ENCODE results near the gene DAGLA.

DAGLA gene

DNA sequence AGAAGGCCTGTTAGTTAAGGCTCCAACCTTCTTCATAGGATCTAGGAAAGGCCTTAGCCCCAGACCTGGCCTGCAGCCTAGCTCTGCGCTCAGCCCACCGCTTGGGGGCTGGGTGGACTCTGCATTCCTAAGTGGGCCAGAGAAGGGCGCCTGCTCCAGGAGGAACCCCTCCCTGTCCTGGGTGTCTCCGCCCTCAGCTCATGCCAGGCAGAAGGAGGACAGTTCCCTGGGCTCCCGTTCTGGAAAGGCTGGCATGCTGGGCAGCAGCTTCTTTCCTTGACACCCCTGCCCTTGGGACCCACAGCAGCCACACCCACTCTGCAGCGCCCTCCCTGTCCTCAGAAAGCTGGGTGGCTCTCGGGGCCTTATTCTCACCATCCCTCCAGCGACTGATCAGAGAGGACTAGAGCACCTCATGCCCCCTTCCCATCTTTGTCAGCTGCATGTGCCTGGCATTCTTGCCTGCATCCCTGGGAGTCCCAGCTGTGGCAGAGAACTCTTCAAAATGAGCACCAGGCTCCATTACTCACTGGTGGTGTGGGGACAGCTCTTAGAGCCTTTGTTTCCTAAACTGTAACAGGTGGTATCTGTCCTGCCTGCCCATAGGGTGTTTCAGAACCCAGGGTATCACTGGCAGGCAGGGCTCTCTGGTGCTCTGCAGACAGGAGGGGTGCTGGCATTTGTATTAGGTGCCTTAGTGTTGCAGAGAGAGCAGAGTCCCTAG, 51.9 kb downstream of the DAGLA start:
- no peak for DNase-seq

DNA sequence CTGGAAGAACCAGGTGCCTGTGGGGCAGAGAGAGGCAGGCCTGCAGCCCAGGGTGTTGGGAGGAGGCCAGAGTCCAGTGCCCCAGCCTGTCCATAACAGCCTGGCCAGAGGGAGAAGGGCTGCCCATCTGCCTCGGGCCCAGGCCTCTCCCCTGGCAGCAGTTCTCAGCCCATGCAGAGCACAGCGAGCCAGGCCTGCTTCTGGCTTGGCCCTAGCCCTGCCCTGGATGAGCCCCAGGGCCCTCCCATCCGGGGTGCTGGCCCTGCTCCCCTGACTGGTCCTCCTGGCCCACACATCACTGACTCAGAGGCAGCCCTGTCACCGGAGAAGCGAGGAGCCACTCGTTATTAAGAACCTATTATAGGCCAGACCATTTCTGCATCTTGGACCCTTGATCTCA, 52.5 kb downstream of the DAGLA start:
- DNase-seq: no peak

- DNase-seq: peak; percentile 83 to 87
These were observed 53.2 kb downstream of the DAGLA start for GRCh38 chr11:61733120-61733978.

DNA sequence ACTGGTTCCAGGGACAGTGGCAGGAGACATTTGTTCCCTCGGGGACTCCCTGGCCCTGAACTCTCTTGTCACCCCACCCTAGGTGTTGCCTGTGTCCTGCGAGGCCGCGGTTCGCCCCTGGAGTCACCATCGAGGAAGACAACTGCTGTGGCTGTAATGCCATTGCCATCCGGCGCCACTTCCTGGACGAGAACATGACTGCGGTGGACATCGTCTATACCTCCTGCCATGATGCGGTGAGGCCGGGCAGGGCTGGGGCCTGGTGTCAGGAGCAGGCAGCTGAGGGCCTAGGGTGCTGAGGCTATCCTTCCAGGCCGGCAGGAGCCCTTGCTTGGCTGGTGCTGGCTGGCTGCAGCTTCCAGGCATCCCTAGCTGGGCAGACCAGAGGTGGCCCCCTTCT, 54.6 kb downstream of the DAGLA start:
- DNase-seq: no peak

DNA sequence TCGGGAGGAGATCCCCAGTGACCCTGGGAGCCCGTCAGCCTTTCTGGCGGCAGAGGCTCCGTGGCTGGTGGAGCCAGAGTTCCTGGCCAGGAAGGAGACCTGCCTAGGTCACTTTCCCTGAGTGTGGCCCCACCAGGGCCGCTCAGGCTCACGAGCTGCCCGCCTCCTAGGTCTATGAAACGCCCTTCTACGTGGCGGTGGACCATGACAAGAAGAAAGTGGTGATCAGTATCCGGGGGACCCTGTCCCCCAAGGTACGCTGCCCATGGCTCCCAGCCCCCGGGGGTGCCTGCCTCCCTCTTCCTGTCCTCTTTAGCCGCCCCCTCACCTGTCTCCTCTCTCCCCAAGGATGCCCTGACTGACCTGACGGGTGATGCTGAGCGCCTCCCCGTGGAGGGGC, 55.2 kb downstream of the DAGLA start:
- DNase-seq: no peak

DNA sequence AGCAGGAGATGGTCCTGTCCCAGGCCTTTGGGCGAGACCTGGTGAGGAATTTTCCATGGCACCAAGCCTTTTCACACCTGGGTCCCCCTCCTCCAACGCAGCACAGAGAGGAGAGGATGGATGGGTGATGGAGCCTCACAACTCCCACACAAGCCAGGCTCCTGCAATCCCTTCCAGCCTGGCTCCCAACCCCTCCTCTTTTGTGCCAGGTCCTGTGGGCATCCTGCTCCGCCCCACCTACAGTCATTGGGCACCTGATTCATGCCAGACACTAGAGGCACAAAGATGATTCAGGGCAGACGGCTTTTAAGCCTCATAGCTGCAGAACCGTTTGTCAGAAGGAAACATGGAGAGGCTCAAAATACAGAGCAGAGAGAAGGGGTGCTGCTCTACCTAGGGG, 56.1 kb downstream of the DAGLA start:
- DNase-seq: no peak

- no peak for DNase-seq
These were observed 56.9 kb downstream of the DAGLA start for GRCh38 chr11:61737131-61737530.

- no peak for DNase-seq
These were observed 57.6 kb downstream of the DAGLA start for GRCh38 chr11:61737636-61738386.

DNA sequence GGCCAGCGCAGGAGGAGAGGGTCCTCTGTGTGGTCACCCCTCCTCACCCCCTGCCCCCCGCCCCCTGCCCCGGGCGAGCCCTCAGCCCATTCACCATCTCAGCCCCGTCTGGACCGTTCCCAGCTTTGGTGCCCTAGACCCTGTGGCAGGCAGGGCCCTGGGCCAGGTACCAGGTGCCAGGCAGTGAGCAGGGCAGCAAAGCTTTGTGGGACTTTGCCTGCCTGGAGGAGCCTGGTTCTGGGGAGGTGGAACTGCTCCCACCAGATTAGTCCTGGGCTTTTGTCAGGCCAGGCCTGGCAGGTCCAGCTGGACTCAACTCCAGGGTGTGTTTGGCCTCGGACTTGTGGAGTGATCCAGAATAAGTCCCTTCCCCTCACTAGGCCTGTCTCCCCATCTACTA, 58.6 kb downstream of the DAGLA start:
- DNase-seq: no peak

- no peak for DNase-seq
These were observed 59.2 kb downstream of the DAGLA start for GRCh38 chr11:61739413-61739812.

- DNase-seq: no peak
These were observed 59.8 kb downstream of the DAGLA start for GRCh38 chr11:61739966-61740365.

DNA sequence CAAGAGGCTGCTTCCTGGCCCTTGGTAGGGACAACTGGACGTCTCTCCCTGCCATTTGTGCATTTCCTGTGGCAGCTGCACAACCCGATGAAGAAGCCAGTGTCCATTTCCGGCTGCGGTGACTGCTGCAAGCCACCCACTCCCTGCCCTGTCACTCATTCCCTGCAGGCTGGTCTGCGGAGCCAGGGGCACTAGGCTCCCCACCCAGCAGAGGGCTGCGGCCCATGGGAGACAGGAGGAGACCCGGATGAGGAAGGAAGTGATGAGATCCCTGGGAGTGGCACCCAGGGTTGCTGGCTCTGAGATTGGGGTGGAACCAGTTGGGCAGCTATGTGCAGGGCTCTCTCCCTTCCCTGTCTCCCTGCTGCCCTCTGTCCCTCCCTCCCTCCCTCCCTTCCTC, 62.2 kb downstream of the DAGLA start:
- peak in 1 of 2 donors; percentile 10 for DNase-seq

DNA sequence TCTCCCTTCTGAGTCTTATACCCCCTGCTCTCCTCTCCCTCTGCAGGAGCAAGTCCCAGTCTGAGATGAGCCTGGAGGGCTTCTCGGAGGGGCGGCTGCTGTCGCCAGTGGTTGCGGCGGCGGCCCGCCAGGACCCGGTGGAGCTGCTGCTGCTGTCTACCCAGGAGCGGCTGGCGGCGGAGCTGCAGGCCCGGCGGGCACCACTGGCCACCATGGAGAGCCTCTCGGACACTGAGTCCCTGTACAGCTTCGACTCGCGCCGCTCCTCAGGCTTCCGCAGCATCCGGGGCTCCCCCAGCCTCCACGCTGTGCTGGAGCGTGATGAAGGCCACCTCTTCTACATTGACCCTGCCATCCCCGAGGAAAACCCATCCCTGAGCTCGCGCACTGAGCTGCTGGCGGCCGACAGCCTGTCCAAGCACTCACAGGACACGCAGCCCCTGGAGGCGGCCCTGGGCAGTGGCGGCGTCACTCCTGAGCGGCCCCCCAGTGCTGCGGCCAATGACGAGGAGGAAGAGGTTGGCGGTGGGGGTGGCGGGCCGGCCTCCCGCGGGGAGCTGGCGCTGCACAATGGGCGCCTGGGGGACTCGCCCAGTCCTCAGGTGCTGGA, 63.4 kb downstream of the DAGLA start:
- DNase-seq: no peak

GRCh38 chr11:61744181-61744580, 64.0 kb downstream of the DAGLA start:
- DNase-seq: no peak

DNA sequence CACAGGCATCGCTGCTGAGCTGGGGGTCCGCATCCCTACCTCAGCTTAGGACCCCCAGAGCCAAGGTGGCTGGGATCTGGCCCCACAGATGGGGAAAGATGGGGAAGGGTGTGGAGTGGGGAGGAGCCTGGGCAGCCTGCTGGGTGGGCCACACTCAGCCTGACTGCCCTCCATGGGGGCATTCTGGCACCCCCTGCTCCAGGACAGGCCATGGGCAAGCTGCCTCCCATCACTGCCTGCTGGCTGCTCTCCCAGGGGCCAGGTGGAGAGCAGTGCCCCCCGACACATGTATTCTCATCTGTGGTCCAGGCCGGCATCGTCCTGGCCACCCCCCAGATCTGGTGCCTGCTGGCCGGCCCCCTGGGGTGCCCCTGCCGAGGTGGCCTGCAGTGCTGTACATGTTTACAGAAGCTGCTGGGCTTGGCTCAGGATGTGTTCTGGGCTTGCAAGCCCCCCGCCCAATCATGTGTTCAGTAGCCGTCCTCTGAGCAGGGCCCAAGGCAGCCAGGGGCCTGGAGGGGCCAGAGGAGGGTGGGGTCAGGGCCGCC, 64.5 kb downstream of the DAGLA start:
- no peak for DNase-seq

DNA sequence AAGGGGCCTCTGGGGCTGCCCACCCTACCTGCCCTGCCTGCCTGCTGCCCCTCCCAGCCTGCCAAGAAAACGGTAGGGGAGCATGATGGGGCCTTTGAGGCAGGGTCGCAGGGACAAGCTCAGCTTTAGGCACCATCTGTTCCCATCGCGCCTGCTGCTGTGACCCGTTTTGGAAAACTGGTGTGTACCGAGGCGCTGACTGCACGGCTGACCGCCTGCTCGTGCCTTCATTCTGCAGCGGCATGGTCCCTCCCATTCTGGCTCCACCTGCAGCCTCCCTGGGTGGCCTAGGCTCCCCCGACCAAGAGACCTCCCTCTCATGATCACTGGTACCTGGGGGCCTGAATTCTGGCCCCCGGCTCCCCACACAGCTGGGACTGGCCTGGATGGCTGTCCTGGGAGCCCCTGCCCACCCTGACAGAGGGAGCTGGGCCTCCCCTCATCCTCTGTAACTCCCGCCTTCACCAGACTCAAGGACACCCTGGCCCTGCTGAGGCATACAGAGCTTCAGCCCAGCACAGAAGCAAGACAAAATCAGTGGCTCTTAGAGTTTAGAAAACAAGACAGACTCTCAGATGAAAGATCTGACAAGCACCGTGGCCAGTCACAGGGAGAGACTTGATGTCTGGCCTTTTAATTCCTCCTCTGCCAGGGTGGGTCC, 65.7 kb downstream of the DAGLA start:
- DNase-seq: no peak

GRCh38 chr11:61746442-61747191, 66.4 kb downstream of the DAGLA start:
- DNase-seq: no peak

- DNase-seq: peak; percentile 32 to 34
These were observed 67.2 kb downstream of the DAGLA start for GRCh38 chr11:61747192-61747966.

DNA sequence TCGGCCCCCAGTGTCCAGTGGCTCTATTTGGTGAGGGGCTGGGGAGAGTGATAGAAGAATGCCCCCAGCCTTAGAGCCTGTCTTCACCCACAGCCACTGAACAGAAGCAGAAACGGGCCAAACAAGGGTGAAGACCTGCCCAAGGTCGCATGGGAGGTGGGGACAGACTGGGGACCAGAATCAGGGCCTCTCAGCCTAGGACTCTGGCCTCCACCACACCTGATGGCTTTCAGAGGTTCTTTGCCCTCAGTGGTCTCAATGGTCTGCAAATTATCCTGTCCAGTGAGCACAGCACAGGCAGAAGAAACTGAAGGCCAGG, 67.7 kb downstream of the DAGLA start:
- no peak for DNase-seq

DNA sequence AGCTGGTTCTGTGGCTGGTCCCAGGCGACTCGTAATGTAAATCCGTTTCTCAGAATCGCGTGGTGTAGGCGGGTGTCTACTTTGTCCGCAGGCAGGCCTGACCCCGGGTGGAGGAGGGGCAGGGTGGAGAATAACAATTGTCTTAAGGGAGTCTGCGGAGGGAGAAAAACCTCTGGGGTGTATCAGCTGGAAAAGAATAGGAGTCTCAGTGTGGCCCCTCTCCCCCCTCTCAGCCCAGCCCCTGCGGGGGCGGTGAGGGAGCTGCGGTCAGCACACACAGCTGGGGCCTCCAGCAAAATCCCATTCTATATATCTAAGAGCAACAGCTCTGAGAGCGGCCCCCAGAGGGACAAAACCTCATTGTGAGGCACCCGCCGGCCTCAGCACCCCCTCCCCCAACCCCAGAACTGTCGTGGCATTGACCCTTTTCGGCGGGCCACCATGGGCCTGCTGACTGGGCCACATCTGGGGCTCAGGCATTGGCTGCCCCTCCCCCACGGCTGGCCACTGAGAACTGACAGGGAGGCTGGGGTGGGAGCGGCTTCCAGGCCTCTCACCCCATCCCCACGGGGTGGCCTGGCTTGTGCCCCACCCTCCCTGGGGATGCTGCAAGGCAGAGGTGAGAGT, 69.5 kb downstream of the DAGLA start:
- DNase-seq: no peak
